IMR-90 (cell line): ENCODE results near the gene PPP1R17. TPM values are rescaled to one million over a fixed set of nuclear protein-coding genes. Genes with fewer than 3 reads are reported as not detected.

ENCODE experiments used
- ATAC-seq: fragments of 200-7000 bp; cut with Tn5 transposase; 2 replicates; pipeline ENCODE4 v1.9.1; 2020; ENCODE audit warnings: low read depth, mild to moderate bottlenecking, moderate library complexity
- BruUV-seq: library from RNA; stranded (reverse); fragments of 400-500 nt; replicated peaks from 2 replicates; lab custom pipeline; 2021; lab: Mats Ljungman, UMichigan
- CTCF ChIA-PET: fragments of 300-600 bp; formaldehyde crosslinking; extraction: SDS; loops from one replicate; lab custom pipeline; 2021; ENCODE audit warnings: antibody characterized with exemption; lab: Yijun Ruan, JAX
- POLR2A ChIA-PET: fragments of 300-600 bp; sonication (Branson Sonifier 250); formaldehyde crosslinking; loops from one replicate; lab custom pipeline; 2022; ENCODE audit warnings: antibody characterized with exemption; ENCODE audit not compliant: unreplicated experiment; lab: Charles Lee
- DNase-seq: peaks from one replicate; pipeline ENCODE4 v3.0.0; 2013
- H2AFZ ChIP-seq: replicated peaks from 2 replicates; pipeline ENCODE3; 2013; ENCODE audit warnings: low read length, mild to moderate bottlenecking; ENCODE audit not compliant: poor library complexity
- H2AK5ac ChIP-seq: 2 replicates; pipeline ENCODE4 v1.6.1; 2013; ENCODE audit warnings: low read depth, low read length, inconsistent platforms
- H2AK9ac ChIP-seq: replicated peaks from 2 replicates; pipeline ENCODE3; 2013; ENCODE audit warnings: mild to moderate bottlenecking, low read depth, low read length, moderate library complexity; ENCODE audit not compliant: poor library complexity
- H2BK120ac ChIP-seq: 2 replicates; pipeline ENCODE4 v1.6.1; 2013; ENCODE audit warnings: low read depth, low read length, inconsistent platforms
- H2BK15ac ChIP-seq: 3 replicates; pipeline ENCODE4 v1.6.1; 2013; ENCODE audit warnings: low read depth, low read length, inconsistent platforms
- H2BK20ac ChIP-seq: 2 replicates; pipeline ENCODE4 v1.6.1; 2013; ENCODE audit warnings: low read depth, mild to moderate bottlenecking, inconsistent platforms, low read length, moderate library complexity
- H2BK5ac ChIP-seq: 2 replicates; pipeline ENCODE4 v1.6.1; 2013; ENCODE audit warnings: mild to moderate bottlenecking, low read depth, low read length, inconsistent platforms; ENCODE audit not compliant: poor library complexity, severe bottlenecking
- H3K14ac ChIP-seq: replicated peaks from 2 replicates; pipeline ENCODE4 v1.6.1; 2013; ENCODE audit warnings: low read depth, low read length, inconsistent platforms
- H3K18ac ChIP-seq: 2 replicates; pipeline ENCODE4 v1.6.1; 2013; ENCODE audit warnings: low read depth, low read length, control low read depth
- H3K23ac ChIP-seq: 2 replicates; pipeline ENCODE4 v1.6.1; 2013; ENCODE audit warnings: low read depth, low read length, inconsistent platforms
- H3K27ac ChIP-seq: 2 replicates; pipeline ENCODE4 v1.5.1; 2013; ENCODE audit warnings: mild to moderate bottlenecking, control low read depth, low read length; ENCODE audit not compliant: insufficient read depth
- H3K27me3 ChIP-seq: 2 replicates; pipeline ENCODE4 v1.6.1; 2013; ENCODE audit warnings: low read length; ENCODE audit not compliant: control insufficient read depth, insufficient read depth
- H3K36me3 ChIP-seq: 2 replicates; pipeline ENCODE4 v1.6.1; 2013; ENCODE audit warnings: low read length, mixed read lengths; ENCODE audit not compliant: control insufficient read depth, insufficient read depth
- H3K4ac ChIP-seq: 2 replicates; pipeline ENCODE4 v1.6.1; 2013; ENCODE audit warnings: low read depth, low read length, inconsistent platforms
- H3K4me1 ChIP-seq: 2 replicates; pipeline ENCODE4 v1.6.1; 2013; ENCODE audit warnings: low read length, mixed read lengths; ENCODE audit not compliant: control insufficient read depth, insufficient read depth
- H3K4me2 ChIP-seq: 2 replicates; pipeline ENCODE4 v1.6.1; 2013; ENCODE audit warnings: low read depth, mild to moderate bottlenecking, control low read depth, low read length, moderate library complexity
- H3K4me3 ChIP-seq: 2 replicates; pipeline ENCODE4 v1.5.1; 2013; ENCODE audit warnings: low read depth, mild to moderate bottlenecking, control low read depth, low read length, moderate library complexity; ENCODE audit not compliant: insufficient read depth
- H3K56ac ChIP-seq: 2 replicates; pipeline ENCODE4 v1.6.1; 2013; ENCODE audit warnings: low read length, inconsistent platforms; ENCODE audit not compliant: insufficient read depth; ENCODE audit errors: extremely low read depth
- H3K79me1 ChIP-seq, 2 experiments: 2 replicates each; pipeline ENCODE4 v1.6.1; 2013; ENCODE audit warnings: low read length in 2 of 2, inconsistent platforms in 1 of 2, low read depth in 1 of 2
- H3K9ac ChIP-seq: 2 replicates; pipeline ENCODE4 v1.6.1; 2013; ENCODE audit warnings: low read depth, low read length, control low read depth
- H3K9me1 ChIP-seq: 2 replicates; pipeline ENCODE4 v1.6.1; 2013; ENCODE audit warnings: low read length, inconsistent platforms; ENCODE audit not compliant: insufficient read depth
- H3K9me3 ChIP-seq: 2 replicates; pipeline ENCODE4 v1.6.1; 2013; ENCODE audit warnings: low read length; ENCODE audit not compliant: control insufficient read depth, insufficient read depth
- H4K20me1 ChIP-seq: 2 replicates; pipeline ENCODE4 v1.6.1; 2013; ENCODE audit warnings: low read length, inconsistent platforms; ENCODE audit not compliant: insufficient read depth
- H4K5ac ChIP-seq: 2 replicates; pipeline ENCODE4 v1.6.1; 2013; ENCODE audit warnings: mild to moderate bottlenecking, low read depth, low read length, control low read depth
- H4K8ac ChIP-seq, 2 experiments: 2 replicates each; pipeline ENCODE4 v1.6.1; 2013; ENCODE audit warnings: low read depth in 2 of 2, low read length in 2 of 2, control low read depth in 1 of 2, inconsistent platforms in 1 of 2
- H4K91ac ChIP-seq: 2 replicates; pipeline ENCODE4 v1.6.1; 2013; ENCODE audit warnings: low read depth, low read length, inconsistent platforms; ENCODE audit not compliant: insufficient read depth
- WGBS, 2 experiments: methylation state at CpG; one replicate each; pipeline versions ENCODE4 v1.1.5 to v1.1.7; 2013; ENCODE audit warnings: missing lambda C conversion rate in 2 of 2; ENCODE audit not compliant: insufficient read length in 1 of 2; ENCODE audit errors: extremely low coverage in 2 of 2; 5-methylcytosine and 5-hydroxymethylcytosine counted together
- dilution Hi-C: fragments of 300-500 bp; cut with HindIII; formaldehyde crosslinking; loops from one replicate; pipeline ENCODE4 v1.14.3; 2018; ENCODE audit warnings: low sequenced_read_pairs; ENCODE audit not compliant: unreplicated experiment
- in situ Hi-C: fragments of 300-500 bp; cut with MboI; formaldehyde crosslinking; loops from 3 replicates; pipeline ENCODE4 v1.14.3; 2019; ENCODE audit warnings: low sequenced_read_pairs, inconsistent platforms, mixed read lengths
- intact Hi-C: fragments of 100-400 bp; cut with micrococcal nuclease; formaldehyde crosslinking; loops from 2 replicates; pipeline ENCODE4 v1.10.0; 2022
- polyA plus RNA-seq, 3 experiments: library from polyadenylated mRNA; depleted of rRNA; stranded (reverse); fragments of >200 nt; gene quantifications; 2 replicates each; pipeline ENCODE4 v1.2.3, GENCODE V29; 2012; ENCODE audit warnings: low replicate concordance in 1 of 3
- total RNA-seq: library from RNA; depleted of rRNA; stranded (reverse); fragments of >200 nt; gene quantifications from 2 replicates; pipeline ENCODE4 v1.2.3, GENCODE V29; 2012
- TF ChIP-seq, protein P1 (sequence below): fragments of 150-350 bp; IDR thresholded peaks from 2 replicates; pipeline ENCODE4 v1.6.1; 2017; ENCODE audit warnings: mild to moderate bottlenecking, antibody characterized with exemption, low read length, low read depth
- TF ChIP-seq, protein P2 (sequence below): fragments of 150-350 bp; IDR thresholded peaks from 2 replicates; pipeline ENCODE4 v1.6.1; 2016; ENCODE audit warnings: low read depth, mild to moderate bottlenecking, low read length, moderate library complexity, borderline replicate concordance

Gene PPP1R17
- total and polyA plus RNA-seq, 2 of the 4 experiments (the other 2 are of a cell fraction), result not detected

DNA sequence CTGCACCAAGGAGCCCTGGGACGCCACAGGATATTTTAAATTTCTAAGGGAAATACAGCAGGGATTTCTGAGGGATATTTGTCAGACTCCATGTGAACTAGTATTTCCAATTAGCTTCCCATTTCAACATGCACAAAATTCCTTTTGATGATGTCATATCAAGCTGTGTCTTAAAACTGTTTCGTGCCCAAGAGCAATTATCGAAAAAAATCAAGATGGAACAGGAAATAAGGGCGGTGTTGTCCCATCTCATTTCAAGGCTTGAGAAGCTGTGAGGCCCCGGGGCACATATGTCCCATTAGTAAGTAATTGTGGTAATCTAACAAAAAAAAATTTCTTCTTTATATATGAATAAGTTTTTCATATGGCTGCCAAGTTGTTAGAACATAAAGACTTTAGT lies 47.4 kb downstream of the PPP1R17 start:
- H3K27ac ChIP-seq, result no peak overlapping the region
- H2AK9ac ChIP-seq, result no peak overlapping the region
- H3K9me1 ChIP-seq, result no peaks in the 10 kb centered on the region
- no peaks in the 10 kb centered on the region for H3K9me3 ChIP-seq
- H3K4me2 ChIP-seq, result no peak overlapping the region
- H3K4me3 ChIP-seq, result no peak overlapping the region
- ATAC-seq (no peak), DNase-seq (peak; percentile 23)
- no peak overlapping the region for H3K56ac ChIP-seq
- H2BK20ac ChIP-seq, result no peak overlapping the region
- no peak overlapping the region for H4K91ac ChIP-seq
- no peak overlapping the region for H2BK120ac ChIP-seq
- no peak overlapping the region for H2BK15ac ChIP-seq
- no peak overlapping the region for H2AFZ ChIP-seq
- H3K4me1 ChIP-seq, result no peaks in the 10 kb centered on the region
- H3K4ac ChIP-seq, result no peak overlapping the region
- CTCF ChIA-PET, result interaction anchor here (1.4 kb wide), 1 partner anchor 600 kb away, joined by 3 read pairs; no protein-coding TSS in a partner anchor
- WGBS, 2 experiments, result 40% methylated on average over 1 of the region's 5 CpGs; no CpG with 5 or more reads in 1 of the 2 experiments
- TF ChIP-seq, protein P1, sequence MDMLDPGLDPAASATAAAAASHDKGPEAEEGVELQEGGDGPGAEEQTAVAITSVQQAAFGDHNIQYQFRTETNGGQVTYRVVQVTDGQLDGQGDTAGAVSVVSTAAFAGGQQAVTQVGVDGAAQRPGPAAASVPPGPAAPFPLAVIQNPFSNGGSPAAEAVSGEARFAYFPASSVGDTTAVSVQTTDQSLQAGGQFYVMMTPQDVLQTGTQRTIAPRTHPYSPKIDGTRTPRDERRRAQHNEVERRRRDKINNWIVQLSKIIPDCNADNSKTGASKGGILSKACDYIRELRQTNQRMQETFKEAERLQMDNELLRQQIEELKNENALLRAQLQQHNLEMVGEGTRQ, result no peak
- TF ChIP-seq, protein P2, sequence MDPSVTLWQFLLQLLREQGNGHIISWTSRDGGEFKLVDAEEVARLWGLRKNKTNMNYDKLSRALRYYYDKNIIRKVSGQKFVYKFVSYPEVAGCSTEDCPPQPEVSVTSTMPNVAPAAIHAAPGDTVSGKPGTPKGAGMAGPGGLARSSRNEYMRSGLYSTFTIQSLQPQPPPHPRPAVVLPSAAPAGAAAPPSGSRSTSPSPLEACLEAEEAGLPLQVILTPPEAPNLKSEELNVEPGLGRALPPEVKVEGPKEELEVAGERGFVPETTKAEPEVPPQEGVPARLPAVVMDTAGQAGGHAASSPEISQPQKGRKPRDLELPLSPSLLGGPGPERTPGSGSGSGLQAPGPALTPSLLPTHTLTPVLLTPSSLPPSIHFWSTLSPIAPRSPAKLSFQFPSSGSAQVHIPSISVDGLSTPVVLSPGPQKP, result no peak
- no peak overlapping the region for H2BK5ac ChIP-seq
- no peak overlapping the region for H3K23ac ChIP-seq
- POLR2A ChIA-PET, result no interaction called here
- H3K27me3 ChIP-seq, result no peaks in the 10 kb centered on the region
- dilution Hi-C loops (no loop called here), in situ Hi-C loops (loop anchor here (10.0 kb wide), 1 partner anchor 290 kb away; no protein-coding TSS in a partner anchor), intact Hi-C loops (no loop called here)
- no peak overlapping the region for H3K18ac ChIP-seq
- H2AK5ac ChIP-seq, result no peak overlapping the region
- no TSS peak for BruUV-seq
- no peak overlapping the region for H4K5ac ChIP-seq
- H4K8ac ChIP-seq, result no peak overlapping the region
- no peaks in the 10 kb centered on the region for H3K36me3 ChIP-seq
- no peaks in the 10 kb centered on the region for H4K20me1 ChIP-seq
- no peaks in the 10 kb centered on the region for H3K79me1 ChIP-seq
- H3K9ac ChIP-seq, result no peak overlapping the region
- no peak overlapping the region for H3K14ac ChIP-seq
